NCI-H1105 treated with DMSO at 0.1 percent for 48 hours (cell line): ENCODE measurements around the gene TNFRSF6B.

Experiments used
- DNase-seq: peaks from one replicate; lab custom pipeline; 2025; lab: John Stamatoyannopoulos, UW

TNFRSF6B gene

DNA sequence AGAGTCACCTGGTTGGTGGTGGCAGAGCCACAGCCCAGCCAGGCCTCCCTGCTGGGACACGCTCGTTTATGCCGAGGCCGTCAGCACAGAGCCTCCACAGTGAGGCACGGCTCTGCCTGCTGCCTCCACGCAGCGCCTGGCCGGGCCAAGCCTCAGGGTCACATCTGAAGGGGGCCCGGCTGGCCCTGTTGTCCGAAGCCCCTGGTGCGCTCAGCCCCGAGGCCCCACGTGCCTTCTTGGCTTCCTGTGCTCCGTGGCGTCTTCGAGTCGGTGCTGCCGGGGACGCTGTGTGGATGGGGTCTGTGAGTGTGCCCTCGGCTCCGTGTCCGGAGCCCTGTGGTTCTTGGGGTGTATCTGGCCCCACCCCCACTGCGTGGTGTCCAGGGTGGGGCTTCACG, 10.4 kb upstream of the TNFRSF6B start:
- no peak for DNase-seq

DNA sequence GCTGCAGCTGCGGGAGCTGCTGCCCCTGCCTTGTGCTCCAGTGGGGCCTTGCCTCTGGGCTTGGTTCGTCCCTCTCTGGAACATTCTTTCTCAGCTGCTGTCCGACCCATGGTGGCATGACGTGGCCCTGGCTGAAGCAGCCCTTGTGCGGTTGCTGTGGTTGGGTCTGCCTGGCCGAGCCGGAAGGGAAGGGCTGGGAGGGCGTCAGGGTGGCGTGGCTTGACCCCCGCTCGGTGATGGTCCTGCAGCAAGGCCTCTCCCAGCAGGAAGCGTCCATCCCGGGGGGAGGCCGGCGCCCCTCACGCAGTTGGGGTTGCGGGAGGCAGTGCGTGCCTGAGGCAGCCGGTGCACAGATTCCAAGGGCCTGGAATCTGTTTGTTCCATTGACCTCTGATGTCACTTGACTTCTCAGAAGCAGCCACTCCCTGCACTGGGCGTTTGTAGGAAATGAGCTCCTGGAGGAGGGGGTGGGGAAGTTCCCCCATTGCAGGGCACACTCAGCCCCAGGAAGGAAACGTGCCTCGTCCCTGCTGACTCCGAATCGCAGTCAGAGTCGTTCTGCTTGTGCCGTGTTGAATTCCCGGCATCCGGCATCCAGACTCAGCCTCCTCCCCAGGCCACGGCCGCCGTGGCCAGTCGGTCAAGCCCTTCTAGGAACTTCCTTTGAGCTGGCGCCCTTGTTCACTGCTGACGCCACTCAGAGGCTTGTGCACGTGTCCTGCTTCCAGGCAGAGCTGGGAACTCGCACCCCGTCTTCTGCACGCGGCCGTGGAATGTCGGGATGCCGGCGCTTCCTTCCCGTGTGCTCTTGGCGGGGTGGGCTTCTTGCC, 9.7 kb upstream of the TNFRSF6B start:
- no peak for DNase-seq

GRCh38 chr20:63687419-63688178, 8.9 kb upstream of the TNFRSF6B start:
- DNase-seq, result no peak

DNA sequence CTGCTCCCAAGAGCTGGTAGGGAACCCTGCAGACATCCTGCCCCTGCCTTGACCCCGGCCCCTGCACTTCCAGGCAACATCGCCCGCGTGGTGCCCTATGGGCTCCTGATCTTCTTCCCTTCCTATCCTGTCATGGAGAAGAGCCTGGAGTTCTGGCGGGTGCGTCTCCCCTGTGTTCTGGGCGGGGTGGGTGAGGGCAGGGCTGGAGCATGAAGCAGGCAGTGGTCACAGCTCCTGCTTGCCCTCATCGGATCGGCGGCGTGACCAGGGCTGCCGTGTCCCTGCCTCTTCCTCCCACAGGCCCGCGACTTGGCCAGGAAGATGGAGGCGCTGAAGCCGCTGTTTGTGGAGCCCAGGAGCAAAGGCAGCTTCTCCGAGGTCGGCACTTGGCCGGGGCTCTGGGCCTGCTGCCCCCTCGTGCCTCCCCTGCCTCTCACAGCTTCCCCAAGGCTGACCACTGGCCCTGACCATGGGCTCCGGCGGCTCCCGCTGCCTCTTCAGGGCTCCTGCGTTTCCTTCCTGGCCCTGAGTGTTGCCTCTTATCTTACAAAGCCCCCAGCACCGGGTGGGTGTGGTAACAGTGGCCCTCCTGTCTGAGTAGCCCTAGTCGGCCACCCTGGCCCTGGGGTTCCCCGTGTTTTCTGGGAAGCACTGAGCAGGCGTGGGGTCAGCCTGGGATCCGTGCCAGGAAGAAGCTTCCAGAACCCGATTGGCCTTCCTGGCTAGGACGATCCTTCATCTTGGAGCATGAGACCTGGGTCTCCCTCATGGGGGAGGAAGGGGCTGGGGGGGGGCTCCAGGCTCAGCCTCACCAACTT, 8.0 kb upstream of the TNFRSF6B start:
- no peak for DNase-seq

DNA sequence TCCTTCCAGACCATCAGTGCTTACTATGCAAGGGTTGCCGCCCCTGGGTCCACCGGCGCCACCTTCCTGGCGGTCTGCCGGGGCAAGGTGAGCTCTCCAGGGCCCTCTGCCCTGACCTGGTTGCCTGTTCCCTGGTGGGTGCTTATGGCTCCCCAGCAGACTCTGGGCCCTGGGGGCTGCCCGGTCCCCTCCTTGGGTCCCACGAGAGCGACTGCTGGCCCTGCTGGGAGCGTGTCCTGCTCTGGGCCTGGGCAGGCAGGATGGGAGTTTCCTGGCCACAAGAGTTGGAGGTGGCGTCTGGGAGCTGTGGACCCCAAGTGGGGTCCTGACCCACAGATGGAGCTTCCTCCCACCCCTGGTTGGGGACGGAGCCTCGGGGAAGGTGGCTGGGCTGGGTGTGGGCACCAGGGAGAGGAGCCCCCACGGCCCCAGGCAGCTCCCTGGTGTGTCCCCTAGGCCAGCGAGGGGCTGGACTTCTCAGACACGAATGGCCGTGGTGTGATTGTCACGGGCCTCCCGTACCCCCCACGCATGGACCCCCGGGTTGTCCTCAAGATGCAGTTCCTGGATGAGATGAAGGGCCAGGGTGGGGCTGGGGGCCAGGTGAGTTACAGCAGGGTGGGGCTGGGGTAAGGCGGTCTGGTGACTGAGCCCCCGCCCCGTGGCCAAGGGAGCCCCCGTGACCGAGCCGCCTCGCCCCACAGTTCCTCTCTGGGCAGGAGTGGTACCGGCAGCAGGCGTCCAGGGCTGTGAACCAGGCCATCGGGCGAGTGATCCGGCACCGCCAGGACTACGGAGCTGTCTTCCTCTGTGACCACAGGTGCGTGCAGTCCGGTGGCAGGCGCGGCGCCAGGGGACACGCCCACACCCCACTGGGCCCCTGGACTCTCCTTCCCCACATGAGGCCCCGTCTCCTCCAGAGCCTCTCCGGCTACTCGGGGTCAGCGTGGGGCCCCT, 7.1 kb upstream of the TNFRSF6B start:
- DNase-seq, result no peak

- DNase-seq, result no peak
Measured at GRCh38 chr20:63690003-63690897, 6.2 kb upstream of the TNFRSF6B start.

- no peak for DNase-seq
Measured at GRCh38 chr20:63690898-63691710, 5.3 kb upstream of the TNFRSF6B start.

GRCh38 chr20:63691711-63692435, 4.6 kb upstream of the TNFRSF6B start:
- DNase-seq, result no peak

DNA sequence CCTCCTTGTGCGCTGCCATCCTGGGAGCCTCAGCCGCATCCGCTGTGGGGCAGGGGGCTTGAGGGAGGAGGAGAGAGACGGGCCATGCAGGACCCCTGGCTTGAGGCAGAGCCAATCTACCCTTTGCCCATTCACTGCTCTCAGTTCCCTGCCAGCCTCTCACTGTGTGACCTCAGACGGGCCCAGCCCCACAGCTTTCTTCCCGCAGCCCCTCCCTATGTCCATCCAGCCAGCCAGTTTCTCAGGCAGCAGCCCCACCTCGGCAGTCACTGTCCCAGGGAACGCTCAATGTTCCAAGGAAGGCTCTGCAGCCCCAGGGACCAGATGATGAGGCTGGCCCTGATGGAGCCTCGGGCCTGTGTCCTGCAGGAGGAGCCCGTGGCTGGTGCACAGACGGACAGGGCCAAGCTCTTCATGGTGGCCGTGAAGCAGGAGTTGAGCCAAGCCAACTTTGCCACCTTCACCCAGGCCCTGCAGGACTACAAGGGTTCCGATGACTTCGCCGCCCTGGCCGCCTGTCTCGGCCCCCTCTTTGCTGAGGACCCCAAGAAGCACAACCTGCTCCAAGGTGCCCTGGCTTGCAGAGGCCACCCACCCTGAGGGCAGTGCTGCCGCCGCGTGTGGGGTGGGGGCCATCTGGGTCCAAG, 3.9 kb upstream of the TNFRSF6B start:
- DNase-seq, result no peak

DNA sequence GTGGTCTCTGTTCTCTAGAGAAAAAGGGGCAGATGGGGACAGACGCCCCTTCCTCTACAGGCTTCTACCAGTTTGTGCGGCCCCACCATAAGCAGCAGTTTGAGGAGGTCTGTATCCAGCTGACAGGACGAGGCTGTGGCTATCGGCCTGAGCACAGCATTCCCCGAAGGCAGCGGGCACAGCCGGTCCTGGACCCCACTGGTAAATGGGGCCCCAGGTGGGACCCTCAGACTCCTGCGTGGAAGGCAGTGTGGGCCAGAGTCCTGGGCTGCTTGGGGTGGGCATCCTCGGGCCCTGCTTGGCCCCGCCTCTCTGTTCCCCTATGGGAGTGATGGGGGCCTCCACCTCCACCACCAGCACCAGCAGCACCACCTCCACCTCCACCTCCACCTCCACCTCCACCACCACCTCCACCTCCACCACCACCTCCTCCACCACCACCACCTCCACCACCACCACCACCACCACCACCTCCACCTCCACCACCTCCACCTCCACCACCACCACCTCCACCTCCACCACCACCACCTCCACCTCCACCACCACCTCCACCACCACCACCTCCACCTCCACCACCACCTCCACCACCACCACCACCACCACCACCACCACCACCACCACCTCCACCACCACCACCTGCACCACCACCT, 3.2 kb upstream of the TNFRSF6B start:
- no peak for DNase-seq

- no peak for DNase-seq
Measured at GRCh38 chr20:63693733-63694583, 2.5 kb upstream of the TNFRSF6B start.

DNA sequence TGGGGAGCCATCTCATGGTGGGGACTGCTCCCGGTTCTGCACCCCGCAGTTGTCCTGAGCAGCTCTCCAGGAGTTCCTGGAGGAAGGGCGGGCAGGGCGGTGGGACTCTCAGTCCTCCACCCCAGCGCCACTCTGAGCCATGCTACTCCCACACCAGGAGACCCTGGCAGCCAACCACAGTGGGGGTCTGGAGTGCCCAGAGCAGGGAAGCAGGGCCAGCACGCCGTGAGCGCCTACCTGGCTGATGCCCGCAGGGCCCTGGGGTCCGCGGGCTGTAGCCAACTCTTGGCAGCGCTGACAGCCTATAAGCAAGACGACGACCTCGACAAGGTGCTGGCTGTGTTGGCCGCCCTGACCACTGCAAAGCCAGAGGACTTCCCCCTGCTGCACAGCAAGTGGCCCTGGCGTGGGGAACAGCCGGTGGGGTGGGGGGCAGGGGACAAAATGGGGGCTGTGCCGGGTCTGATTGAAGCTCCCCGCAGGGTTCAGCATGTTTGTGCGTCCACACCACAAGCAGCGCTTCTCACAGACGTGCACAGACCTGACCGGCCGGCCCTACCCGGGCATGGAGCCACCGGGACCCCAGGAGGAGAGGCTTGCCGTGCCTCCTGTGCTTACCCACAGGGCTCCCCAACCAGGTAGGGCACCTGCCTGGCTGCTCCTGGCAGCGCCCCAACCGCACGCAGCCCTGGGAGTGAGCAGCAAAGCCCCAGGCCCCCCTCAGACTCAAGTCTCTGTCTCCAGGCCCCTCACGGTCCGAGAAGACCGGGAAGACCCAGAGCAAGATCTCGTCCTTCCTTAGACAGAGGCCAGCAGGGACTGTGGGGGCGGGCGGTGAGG, 1.6 kb upstream of the TNFRSF6B start:
- DNase-seq, result no peak

- no peak for DNase-seq
Measured at GRCh38 chr20:63695424-63696305, 787 bp upstream of the TNFRSF6B start.

- DNase-seq, result no peak
Measured at GRCh38 chr20:63696306-63696627, 185 bp upstream of the TNFRSF6B start.

DNA sequence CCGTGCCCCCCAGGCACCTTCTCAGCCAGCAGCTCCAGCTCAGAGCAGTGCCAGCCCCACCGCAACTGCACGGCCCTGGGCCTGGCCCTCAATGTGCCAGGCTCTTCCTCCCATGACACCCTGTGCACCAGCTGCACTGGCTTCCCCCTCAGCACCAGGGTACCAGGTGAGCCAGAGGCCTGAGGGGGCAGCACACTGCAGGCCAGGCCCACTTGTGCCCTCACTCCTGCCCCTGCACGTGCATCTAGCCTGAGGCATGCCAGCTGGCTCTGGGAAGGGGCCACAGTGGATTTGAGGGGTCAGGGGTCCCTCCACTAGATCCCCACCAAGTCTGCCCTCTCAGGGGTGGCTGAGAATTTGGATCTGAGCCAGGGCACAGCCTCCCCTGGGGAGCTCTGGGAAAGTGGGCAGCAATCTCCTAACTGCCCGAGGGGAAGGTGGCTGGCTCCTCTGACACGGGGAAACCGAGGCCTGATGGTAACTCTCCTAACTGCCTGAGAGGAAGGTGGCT, 960 bp downstream of the TNFRSF6B start:
- no peak for DNase-seq
